ENCODE data around the gene PSME2.

PSME2 gene

DNA sequence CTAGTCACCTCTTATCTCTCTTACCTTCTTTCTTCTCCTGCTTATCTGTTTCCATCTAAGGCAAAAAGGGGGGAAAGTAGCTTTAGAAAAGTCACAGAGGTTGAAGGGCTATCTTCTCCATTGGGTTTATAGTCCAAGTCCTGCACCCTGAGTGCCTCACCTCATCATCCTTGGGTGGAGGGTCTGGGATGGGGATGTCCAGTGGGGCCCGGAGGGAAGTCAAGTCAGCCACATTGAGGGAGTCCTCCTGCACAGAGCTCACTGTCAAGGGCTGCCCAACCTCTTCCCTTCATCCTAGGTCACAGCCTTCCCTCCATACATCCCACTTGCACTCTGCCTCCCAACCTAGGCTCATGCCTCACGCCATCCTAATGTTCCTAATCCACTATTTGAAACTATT is 1.2 kb downstream of the PSME2 start:
- peak overlapping the region; percentile 75 for H3K4me3 ChIP-seq (ENCODE audit: low read depth, low read length)
- TF ChIP-seq, protein P1, sequence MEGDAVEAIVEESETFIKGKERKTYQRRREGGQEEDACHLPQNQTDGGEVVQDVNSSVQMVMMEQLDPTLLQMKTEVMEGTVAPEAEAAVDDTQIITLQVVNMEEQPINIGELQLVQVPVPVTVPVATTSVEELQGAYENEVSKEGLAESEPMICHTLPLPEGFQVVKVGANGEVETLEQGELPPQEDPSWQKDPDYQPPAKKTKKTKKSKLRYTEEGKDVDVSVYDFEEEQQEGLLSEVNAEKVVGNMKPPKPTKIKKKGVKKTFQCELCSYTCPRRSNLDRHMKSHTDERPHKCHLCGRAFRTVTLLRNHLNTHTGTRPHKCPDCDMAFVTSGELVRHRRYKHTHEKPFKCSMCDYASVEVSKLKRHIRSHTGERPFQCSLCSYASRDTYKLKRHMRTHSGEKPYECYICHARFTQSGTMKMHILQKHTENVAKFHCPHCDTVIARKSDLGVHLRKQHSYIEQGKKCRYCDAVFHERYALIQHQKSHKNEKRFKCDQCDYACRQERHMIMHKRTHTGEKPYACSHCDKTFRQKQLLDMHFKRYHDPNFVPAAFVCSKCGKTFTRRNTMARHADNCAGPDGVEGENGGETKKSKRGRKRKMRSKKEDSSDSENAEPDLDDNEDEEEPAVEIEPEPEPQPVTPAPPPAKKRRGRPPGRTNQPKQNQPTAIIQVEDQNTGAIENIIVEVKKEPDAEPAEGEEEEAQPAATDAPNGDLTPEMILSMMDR (IDR thresholded peaks at IDR 0.05; ENCODE audit: low read depth, low read length): no peak

DNA sequence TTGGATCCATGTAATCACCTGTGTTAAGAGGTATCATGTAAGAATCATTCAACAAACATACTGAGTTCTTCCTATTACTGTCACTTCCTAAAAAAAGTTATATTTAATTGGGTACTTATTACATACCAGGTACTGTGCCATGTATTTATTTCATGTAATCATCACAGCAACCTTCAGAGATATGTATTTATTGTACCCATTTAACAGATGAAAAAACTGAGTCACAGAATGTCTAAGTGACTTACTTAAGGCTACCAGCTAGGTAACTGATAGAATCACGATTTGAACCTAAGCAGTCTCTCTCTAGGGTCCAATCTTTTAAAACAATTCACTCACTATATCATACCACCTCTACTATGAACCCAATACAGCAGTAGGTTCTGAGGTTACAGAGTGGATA is 2.0 kb downstream of the PSME2 start:
- H3K4me3 ChIP-seq (ENCODE audit: low read depth, low read length): no peak overlapping the region
- TF ChIP-seq, protein P1 (IDR thresholded peaks at IDR 0.05; ENCODE audit: low read depth, low read length): no peak

DNA sequence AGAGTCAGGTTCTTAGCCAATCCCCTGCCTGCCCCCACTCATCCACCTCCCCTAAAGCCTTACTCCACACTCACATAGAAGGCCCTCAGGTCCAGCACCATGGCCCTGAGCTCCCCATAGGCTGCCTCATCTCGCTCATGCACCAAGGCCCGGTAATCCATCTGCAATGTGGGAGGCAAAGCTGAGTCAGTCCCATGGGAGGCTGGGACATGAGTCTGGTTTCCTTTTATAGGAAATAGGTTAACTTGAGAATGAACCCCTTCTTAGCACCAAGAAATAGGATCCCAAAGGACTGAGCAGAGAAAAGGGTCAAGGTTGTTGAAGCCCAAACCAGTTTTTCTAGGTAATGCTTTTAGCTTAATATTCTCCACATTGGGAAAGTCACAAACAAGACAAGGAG is 2.9 kb downstream of the PSME2 start:
- TF ChIP-seq, protein P1 (IDR thresholded peaks at IDR 0.05; ENCODE audit: low read depth, low read length): no peak
- no peak overlapping the region for H3K4me3 ChIP-seq (ENCODE audit: low read depth, low read length)

DNA sequence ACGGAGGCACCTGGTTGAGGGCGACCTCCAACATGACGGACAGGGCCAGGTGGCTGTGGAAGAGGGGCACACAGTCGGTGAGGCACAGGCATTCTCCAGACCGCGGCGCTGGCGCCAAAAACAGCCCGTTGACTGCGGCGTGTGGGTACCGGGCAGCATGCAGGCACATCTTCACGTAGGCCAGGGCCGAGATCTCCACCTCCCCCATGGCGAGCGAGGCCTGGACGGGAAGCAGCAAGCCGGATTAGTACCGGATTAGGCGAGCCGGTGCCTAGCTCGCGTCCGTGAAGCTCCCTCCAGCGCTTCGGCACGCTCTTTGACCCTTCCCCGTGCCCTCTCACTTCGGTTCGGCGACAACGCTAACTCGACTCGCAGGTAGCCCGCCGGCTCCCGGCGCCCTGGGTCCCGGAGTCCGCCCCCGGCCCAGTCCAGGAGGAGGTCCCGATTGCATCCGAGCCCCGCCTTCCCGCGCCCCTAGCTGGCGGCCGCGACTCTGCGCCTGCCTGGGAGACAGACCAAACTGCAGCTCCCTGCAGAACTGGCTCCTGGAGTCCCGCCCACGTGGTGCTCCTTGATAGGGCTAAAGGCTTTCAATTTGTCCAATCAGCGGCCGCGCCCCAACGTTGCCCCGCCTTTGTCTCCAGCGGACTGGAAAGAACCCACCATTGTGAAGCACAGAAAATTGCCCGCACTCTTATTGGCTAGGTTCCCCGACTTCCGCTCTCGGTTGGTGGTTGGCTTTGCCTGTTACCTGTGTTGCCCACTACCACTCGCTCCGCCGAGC is 5.1 kb downstream of the PSME2 start, which contains the start of gene EMC9:
Gene EMC9, minus strand, starts transcription at position 495 of the 784 bp plus-strand sequence. Its CDS starts 287 bp downstream, at position 208.
- peak within 1 kb of the TSS; percentile 73 for H3K4me3 ChIP-seq (ENCODE audit: low read depth, low read length)
- TF ChIP-seq, protein P1 (IDR thresholded peaks at IDR 0.05; ENCODE audit: low read depth, low read length): peak; percentile 19; the same call in 1 of the 2 replicates

DNA sequence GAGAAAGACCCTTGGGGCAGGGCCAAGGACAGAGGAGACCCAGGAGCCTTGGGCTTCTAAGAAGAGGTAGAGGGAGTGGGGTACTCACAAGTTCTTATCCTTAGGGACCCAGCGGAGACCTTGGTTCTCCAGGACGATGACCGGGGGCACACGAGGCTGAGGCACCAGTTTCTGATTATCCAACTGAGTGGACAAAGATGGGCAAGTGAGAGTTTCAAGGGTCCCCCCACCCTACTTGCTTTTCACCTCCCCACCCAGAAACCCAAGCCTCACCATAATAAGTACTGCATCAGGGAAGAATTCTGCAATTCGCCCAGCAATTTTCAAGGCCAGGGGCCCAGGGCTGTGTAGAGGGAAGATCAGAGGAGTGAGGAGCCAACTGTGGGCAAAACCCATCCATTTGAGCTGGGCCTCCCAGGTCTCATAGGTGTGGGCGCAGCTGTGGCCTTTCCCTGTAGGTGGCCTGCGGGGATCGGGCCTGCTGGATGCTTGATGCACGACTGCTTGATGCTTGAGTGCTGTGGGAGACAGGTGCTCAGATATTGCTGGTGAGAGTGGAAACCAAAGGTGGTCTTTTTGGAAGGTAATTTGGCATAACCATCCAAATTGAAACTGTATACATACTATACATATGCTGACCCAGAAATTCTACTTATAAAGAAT is 7.0 kb downstream of the PSME2 start:
- peak overlapping the region; percentile 73; the same call in 1 of the 2 replicates for H3K4me3 ChIP-seq (ENCODE audit: low read depth, low read length)
- TF ChIP-seq, protein P1 (IDR thresholded peaks at IDR 0.05; ENCODE audit: low read depth, low read length): no peak

DNA sequence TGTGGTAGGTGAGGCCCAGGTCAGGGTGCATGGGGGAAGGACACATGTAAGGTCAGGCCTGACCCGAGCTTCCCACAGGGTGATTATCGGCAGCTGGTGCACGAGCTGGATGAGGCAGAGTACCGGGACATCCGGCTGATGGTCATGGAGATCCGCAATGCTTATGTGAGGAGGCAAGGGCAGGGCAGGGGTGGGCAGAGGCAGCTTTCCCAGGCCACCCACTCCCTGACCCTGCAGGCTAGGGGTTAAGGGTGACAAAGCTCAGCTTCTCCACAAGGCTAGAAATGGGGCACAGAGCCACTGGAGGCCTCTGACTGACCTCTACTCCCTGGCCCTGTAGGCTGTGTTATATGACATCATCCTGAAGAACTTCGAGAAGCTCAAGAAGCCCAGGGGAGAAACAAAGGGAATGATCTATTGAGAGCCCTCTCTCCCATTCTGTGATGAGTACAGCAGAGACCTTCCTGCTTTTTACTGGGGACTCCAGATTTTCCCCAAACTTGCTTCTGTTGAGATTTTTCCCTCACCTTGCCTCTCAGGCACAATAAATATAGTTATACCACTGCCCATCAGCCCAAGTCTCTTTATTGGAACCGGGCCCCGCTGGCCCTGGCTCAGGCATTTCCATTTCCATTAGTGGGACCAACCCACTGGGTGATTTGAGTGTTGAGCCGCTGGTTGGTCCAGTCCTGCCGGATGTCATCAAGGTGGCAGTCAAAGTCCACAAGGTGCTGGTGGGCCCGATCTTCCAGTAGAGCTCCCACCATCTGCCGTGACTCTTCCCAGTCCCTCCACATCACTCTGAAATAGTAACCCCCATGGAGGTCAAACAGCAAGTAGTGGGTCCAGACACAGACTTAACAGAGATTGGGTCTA is 7.8 kb downstream of the PSME2 start:
- H3K4me3 ChIP-seq (ENCODE audit: low read depth, low read length): no peak overlapping the region
- TF ChIP-seq, protein P1 (IDR thresholded peaks at IDR 0.05; ENCODE audit: low read depth, low read length): no peak

Measured in WI38 (cell line).